Measurements from ENCODE around the gene SLC15A5.

SLC15A5 gene

GRCh38 chr12:16272222-16272621 lies 5.3 kb downstream of the SLC15A5 start:
- TF ChIP-seq CTCF (IDR thresholded peaks at IDR 0.05; ENCODE audit: low read depth, low read length): no peak
- H3K4me3 ChIP-seq (ENCODE audit: low read depth, low read length): no peak overlapping the region
- DNase-seq (ENCODE audit: low read depth, low spot score): peak; percentile 1
- in situ Hi-C loops (cut with HindIII; ENCODE audit: low sequenced_read_pairs): no loop called here

- in situ Hi-C loops (cut with HindIII; ENCODE audit: low sequenced_read_pairs): no loop called here
- TF ChIP-seq CTCF (IDR thresholded peaks at IDR 0.05; ENCODE audit: low read depth, low read length): no peak
- no peak for DNase-seq (ENCODE audit: low read depth, low spot score)
- H3K4me3 ChIP-seq (ENCODE audit: low read depth, low read length): no peak overlapping the region
These were observed 6.4 kb downstream of the SLC15A5 start for GRCh38 chr12:16271062-16271461.

GRCh38 chr12:16269946-16270345 lies 7.5 kb downstream of the SLC15A5 start:
- no peak overlapping the region for H3K4me3 ChIP-seq (ENCODE audit: low read depth, low read length)
- no peak for DNase-seq (ENCODE audit: low read depth, low spot score)
- in situ Hi-C loops (cut with HindIII; ENCODE audit: low sequenced_read_pairs): no loop called here
- no peak for TF ChIP-seq CTCF (IDR thresholded peaks at IDR 0.05; ENCODE audit: low read depth, low read length)

GRCh38 chr12:16266085-16266484 lies 11.4 kb downstream of the SLC15A5 start:
- no peak for TF ChIP-seq CTCF (IDR thresholded peaks at IDR 0.05; ENCODE audit: low read depth, low read length)
- DNase-seq (ENCODE audit: low read depth, low spot score): no peak
- H3K4me3 ChIP-seq (ENCODE audit: low read depth, low read length): no peak overlapping the region
- in situ Hi-C loops (cut with HindIII; ENCODE audit: low sequenced_read_pairs): no loop called here

GRCh38 chr12:16261944-16262475 lies 15.5 kb downstream of the SLC15A5 start:
- no peak for DNase-seq (ENCODE audit: low read depth, low spot score)
- TF ChIP-seq CTCF (IDR thresholded peaks at IDR 0.05; ENCODE audit: low read depth, low read length): no peak
- in situ Hi-C loops (cut with HindIII; ENCODE audit: low sequenced_read_pairs): no loop called here
- no peak overlapping the region for H3K4me3 ChIP-seq (ENCODE audit: low read depth, low read length)

- H3K4me3 ChIP-seq (ENCODE audit: low read depth, low read length): no peak overlapping the region
- in situ Hi-C loops (cut with HindIII; ENCODE audit: low sequenced_read_pairs): no loop called here
- no peak for TF ChIP-seq CTCF (IDR thresholded peaks at IDR 0.05; ENCODE audit: low read depth, low read length)
- DNase-seq (ENCODE audit: low read depth, low spot score): no peak
These were observed 17.3 kb downstream of the SLC15A5 start for GRCh38 chr12:16260206-16260605.

- no peak overlapping the region for H3K4me3 ChIP-seq (ENCODE audit: low read depth, low read length)
- no peak for TF ChIP-seq CTCF (IDR thresholded peaks at IDR 0.05; ENCODE audit: low read depth, low read length)
- in situ Hi-C loops (cut with HindIII; ENCODE audit: low sequenced_read_pairs): no loop called here
- no peak for DNase-seq (ENCODE audit: low read depth, low spot score)
These were observed 18.5 kb downstream of the SLC15A5 start for GRCh38 chr12:16258963-16259362.

Measured in astrocyte of the spinal cord (primary cell).